Thyroid gland (tissue), 4 donors: ENCODE results near the gene FTSJ1.
"Not testable (repeated sequence)": the region's sequence is repeated elsewhere in the genome, so short reads cannot be mapped to it uniquely, and the experiment has no call there.

ENCODE experiments used
- POLR2A ChIP-seq, 2 donors: fragments of 450-650 bp; IDR thresholded peaks; one replicate each; pipeline ENCODE4 v1.6.1; 2017; ENCODE audit warnings: antibody characterized with exemption in 2 of 2, mild to moderate bottlenecking in 2 of 2, moderate library complexity in 1 of 2
- TF ChIP-seq, protein P1 (sequence below), 6 experiments: fragments of 200-600 bp in 3 of 6; fragments of 450-650 bp in 3 of 6; sonication (generic) in 3 of 6; IDR thresholded peaks; one replicate each; pipeline ENCODE4 v1.5.1; 2016 to 2019; ENCODE audit warnings: antibody characterized with exemption in 6 of 6, mild to moderate bottlenecking in 2 of 6, inconsistent platforms in 1 of 6, moderate library complexity in 1 of 6

- TF ChIP-seq, protein P1, sequence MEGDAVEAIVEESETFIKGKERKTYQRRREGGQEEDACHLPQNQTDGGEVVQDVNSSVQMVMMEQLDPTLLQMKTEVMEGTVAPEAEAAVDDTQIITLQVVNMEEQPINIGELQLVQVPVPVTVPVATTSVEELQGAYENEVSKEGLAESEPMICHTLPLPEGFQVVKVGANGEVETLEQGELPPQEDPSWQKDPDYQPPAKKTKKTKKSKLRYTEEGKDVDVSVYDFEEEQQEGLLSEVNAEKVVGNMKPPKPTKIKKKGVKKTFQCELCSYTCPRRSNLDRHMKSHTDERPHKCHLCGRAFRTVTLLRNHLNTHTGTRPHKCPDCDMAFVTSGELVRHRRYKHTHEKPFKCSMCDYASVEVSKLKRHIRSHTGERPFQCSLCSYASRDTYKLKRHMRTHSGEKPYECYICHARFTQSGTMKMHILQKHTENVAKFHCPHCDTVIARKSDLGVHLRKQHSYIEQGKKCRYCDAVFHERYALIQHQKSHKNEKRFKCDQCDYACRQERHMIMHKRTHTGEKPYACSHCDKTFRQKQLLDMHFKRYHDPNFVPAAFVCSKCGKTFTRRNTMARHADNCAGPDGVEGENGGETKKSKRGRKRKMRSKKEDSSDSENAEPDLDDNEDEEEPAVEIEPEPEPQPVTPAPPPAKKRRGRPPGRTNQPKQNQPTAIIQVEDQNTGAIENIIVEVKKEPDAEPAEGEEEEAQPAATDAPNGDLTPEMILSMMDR (IDR thresholded peaks at IDR 0.05) = not testable (repeated sequence)
- TF ChIP-seq POLR2A (IDR thresholded peaks at IDR 0.05) = not testable (repeated sequence)
These were observed 46.4 kb upstream of the FTSJ1 start for GRCh38 chrX:48429606-48430005.
